Measurements from ENCODE around the gene METTL4. TPM values are rescaled to one million over a fixed set of nuclear protein-coding genes. Genes with fewer than 3 reads are reported as not detected.
"Not testable (repeated sequence)": the region's sequence is repeated elsewhere in the genome, so short reads cannot be mapped to it uniquely, and the experiment has no call there.

Gene METTL4
- total RNA-seq, 1 experiment from 2014 or later: 23.9 TPM

GRCh38 chr18:2531751-2532150, 39.6 kb downstream of the METTL4 start:
- DNase-seq: no peak

GRCh38 chr18:2529154-2529553, 42.2 kb downstream of the METTL4 start:
- Histone ChIP-seq H3K4me1 (replicated peaks; ENCODE audit: insufficient read depth) (no peaks in the 10 kb centered on the region), H3K27me3 (ENCODE audit: insufficient read depth, low read depth) (no peaks in the 10 kb centered on the region), H3K4me2 (no peak overlapping the region), H2AFZ (no peak overlapping the region), H3F3A (ENCODE audit: insufficient read depth, low read depth) (no peaks in the 10 kb centered on the region), H4K20me1 (ENCODE audit: insufficient read depth) (no peaks in the 10 kb centered on the region), H3K4me3 (no peak overlapping the region), H3K36me3 (ENCODE audit: low read depth) (no peaks in the 10 kb centered on the region), H3K27ac (no peak overlapping the region), H3K79me2 (ENCODE audit: low read depth) (no peaks in the 10 kb centered on the region), H3K9me2 (ENCODE audit: insufficient read depth) (no peaks in the 10 kb centered on the region), H3K9me3 (ENCODE audit: insufficient read depth, low read depth) (peaks cover 6% of the 10 kb centered on the region; the same call in 1 of the 2 replicates)
- CTCF ChIA-PET: no interaction called here
- no peak for TF ChIP-seq CTCF (conservative IDR thresholded peaks at IDR 0.05)
- TF ChIP-seq EZH2 (IDR thresholded peaks at IDR 0.05; ENCODE audit: low read depth): no peak
- peak in 1 of 2 experiments; percentile 77 for DNase-seq
- POLR2A ChIA-PET (ENCODE audit: unreplicated experiment): interaction anchor here (0.6 kb wide), 1 partner anchor 86 kb away, joined by 3 read pairs; no protein-coding TSS in a partner anchor
- BruUV-seq (replicated peaks): no TSS peak
- intact Hi-C loops (cut with micrococcal nuclease; ENCODE audit: unreplicated experiment): loop anchor here (1.0 kb wide), 2 partner anchors 87 to 119 kb away; no protein-coding TSS in a partner anchor

More at GRCh38 chr18:2531751-2532150, 39.6 kb downstream of the METTL4 start:
- H3K4me1 ChIP-seq (replicated peaks; ENCODE audit: insufficient read depth): no peaks in the 10 kb centered on the region
- H3K79me2 ChIP-seq (ENCODE audit: low read depth): no peaks in the 10 kb centered on the region
- H3K9me2 ChIP-seq (ENCODE audit: insufficient read depth): no peaks in the 10 kb centered on the region
- H3F3A ChIP-seq (ENCODE audit: insufficient read depth, low read depth): no peaks in the 10 kb centered on the region
- peaks cover 6% of the 10 kb centered on the region; the same call in 1 of the 2 replicates for H3K9me3 ChIP-seq (ENCODE audit: insufficient read depth, low read depth)
- H3K36me3 ChIP-seq (ENCODE audit: low read depth): no peaks in the 10 kb centered on the region
- ChIA-PET POLR2A (ENCODE audit: unreplicated experiment) (no interaction called here), CTCF (no interaction called here)
- TF ChIP-seq CTCF (conservative IDR thresholded peaks at IDR 0.05) (no peak), EZH2 (IDR thresholded peaks at IDR 0.05; ENCODE audit: low read depth) (no peak)
- no TSS peak for BruUV-seq (replicated peaks)
- intact Hi-C loops (cut with micrococcal nuclease; ENCODE audit: unreplicated experiment): no loop called here
- no peak overlapping the region for H3K4me2 ChIP-seq
- no peaks in the 10 kb centered on the region for H4K20me1 ChIP-seq (ENCODE audit: insufficient read depth)
- no peak overlapping the region for H3K27ac ChIP-seq
- H2AFZ ChIP-seq: no peak overlapping the region
- H3K27me3 ChIP-seq (ENCODE audit: insufficient read depth, low read depth): no peaks in the 10 kb centered on the region
- H3K4me3 ChIP-seq: no peak overlapping the region

DNA sequence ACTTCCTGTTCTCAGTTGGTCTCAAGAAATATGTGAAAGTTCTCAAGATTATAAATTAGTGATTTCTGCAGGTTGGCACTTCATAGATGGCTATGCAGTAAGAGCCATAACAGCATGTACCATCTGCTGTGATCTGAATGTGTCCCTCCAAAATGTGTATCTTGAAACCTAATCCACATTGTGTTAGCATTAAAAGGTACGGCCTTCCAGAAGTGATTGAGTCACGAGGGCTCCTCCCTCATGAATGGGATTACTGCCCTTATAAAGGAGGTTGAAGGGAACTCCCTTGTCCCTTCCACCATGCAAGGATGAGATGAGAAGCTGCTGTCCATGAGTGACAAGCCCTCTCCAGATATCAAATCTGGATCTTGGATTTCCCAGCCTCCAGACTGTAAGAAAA, 45.0 kb downstream of the METTL4 start:
- intact Hi-C loops (cut with micrococcal nuclease; ENCODE audit: unreplicated experiment): no loop called here
- H3K27me3 ChIP-seq (ENCODE audit: insufficient read depth, low read depth): no peaks in the 10 kb centered on the region
- H4K20me1 ChIP-seq (ENCODE audit: insufficient read depth): no peaks in the 10 kb centered on the region
- CTCF ChIA-PET: no interaction called here
- BruUV-seq (replicated peaks): no TSS peak
- no peaks in the 10 kb centered on the region for H3K4me1 ChIP-seq (replicated peaks; ENCODE audit: insufficient read depth)
- peaks cover 6% of the 10 kb centered on the region; the same call in 1 of the 2 replicates for H3K9me3 ChIP-seq (ENCODE audit: insufficient read depth, low read depth)
- H3K4me3 ChIP-seq: no peak overlapping the region
- H3K9me2 ChIP-seq (ENCODE audit: insufficient read depth): no peaks in the 10 kb centered on the region
- TF ChIP-seq EZH2 (IDR thresholded peaks at IDR 0.05; ENCODE audit: low read depth) (no peak), CTCF (conservative IDR thresholded peaks at IDR 0.05) (no peak)
- POLR2A ChIA-PET (ENCODE audit: unreplicated experiment): interaction anchor here (0.6 kb wide), 1 partner anchor 436 kb away, joined by 7 read pairs; no protein-coding TSS in a partner anchor
- H3K4me2 ChIP-seq: no peak overlapping the region
- H2AFZ ChIP-seq: no peak overlapping the region
- H3F3A ChIP-seq (ENCODE audit: insufficient read depth, low read depth): no peaks in the 10 kb centered on the region
- no peaks in the 10 kb centered on the region for H3K36me3 ChIP-seq (ENCODE audit: low read depth)
- H3K27ac ChIP-seq: no peak overlapping the region
- H3K79me2 ChIP-seq (ENCODE audit: low read depth): no peaks in the 10 kb centered on the region
- no peak for DNase-seq

DNA sequence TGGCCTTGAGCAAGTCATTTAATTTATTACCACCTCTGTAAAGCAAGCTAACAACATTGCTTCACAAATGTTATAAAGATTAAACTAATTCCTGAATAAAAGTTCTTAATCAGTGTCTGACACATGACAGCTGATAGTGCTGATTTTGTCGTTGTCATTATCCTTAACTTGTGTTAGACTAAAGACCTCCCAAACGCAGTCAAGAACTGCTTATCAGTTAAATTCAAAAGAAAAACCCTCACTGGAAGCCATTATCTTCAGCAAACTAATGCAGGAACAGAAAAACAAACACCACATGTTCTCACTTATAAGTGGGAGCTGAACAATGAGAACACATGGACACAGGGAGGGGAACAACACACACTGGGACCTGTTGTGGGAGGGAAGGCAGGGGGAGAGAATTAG, 46.5 kb downstream of the METTL4 start:
- CTCF ChIA-PET; H3K4me1 ChIP-seq (replicated peaks; ENCODE audit: insufficient read depth); H4K20me1 ChIP-seq (ENCODE audit: insufficient read depth); H3K4me3 ChIP-seq; H3K36me3 ChIP-seq (ENCODE audit: low read depth); H2AFZ ChIP-seq; intact Hi-C loops (cut with micrococcal nuclease; ENCODE audit: unreplicated experiment); H3K4me2 ChIP-seq; H3K27me3 ChIP-seq (ENCODE audit: insufficient read depth, low read depth); DNase-seq; H3K9me3 ChIP-seq (ENCODE audit: insufficient read depth, low read depth); H3K79me2 ChIP-seq (ENCODE audit: low read depth); H3K27ac ChIP-seq; POLR2A ChIA-PET (ENCODE audit: unreplicated experiment); BruUV-seq (replicated peaks); H3K9me2 ChIP-seq (ENCODE audit: insufficient read depth); H3F3A ChIP-seq (ENCODE audit: insufficient read depth, low read depth): not testable (repeated sequence)

Measured in PC-9 (cell line).